Heart right ventricle (tissue), 16 donors: Measurements from ENCODE around the gene CLDN20. TPM values are rescaled to one million over a fixed set of nuclear protein-coding genes. Genes with fewer than 3 reads are reported as not detected.
"Not testable (repeated sequence)": the region's sequence is repeated elsewhere in the genome, so short reads cannot be mapped to it uniquely, and the experiment has no call there.

Experiments used
- ATAC-seq, 8 donors: fragments of 200-7000 bp; cut with Tn5 transposase; one replicate each; pipeline ENCODE4 v1.9.1; 2020; ENCODE audit warnings: mild to moderate bottlenecking in 8 of 8, moderate library complexity in 8 of 8, moderate number of reproducible peaks in 1 of 8
- DNase-seq, 2 donors: peaks; one replicate each; pipeline ENCODE4 v3.0.0-alpha.2; 2020
- H3K27ac ChIP-seq, 10 donors: fragments of 200-600 bp; sonication (generic) in 2 of 10; one replicate each; pipeline versions ENCODE4 v1.5.0 to v1.8.0; 2020 to 2022; ENCODE audit warnings: mild to moderate bottlenecking in 3 of 10
- H3K27me3 ChIP-seq, 7 donors: fragments of 200-600 bp; one replicate each; pipeline ENCODE4 v1.8.0; 2021 to 2022; ENCODE audit warnings: mild to moderate bottlenecking in 2 of 7
- H3K36me3 ChIP-seq, 9 donors: fragments of 200-600 bp; sonication (generic) in 1 of 9; one replicate each; pipeline versions ENCODE4 v1.5.0 to v1.8.0; 2020 to 2022; ENCODE audit warnings: mild to moderate bottlenecking in 2 of 9
- H3K4me1 ChIP-seq, 9 donors: fragments of 200-600 bp; sonication (generic) in 1 of 9; one replicate each; pipeline versions ENCODE4 v1.5.0 to v1.8.0; 2020 to 2022; ENCODE audit warnings: mild to moderate bottlenecking in 4 of 9
- H3K4me3 ChIP-seq, 10 donors: fragments of 200-600 bp; sonication (generic) in 2 of 10; one replicate each; pipeline versions ENCODE4 v1.5.0 to v1.8.0; 2020 to 2022; ENCODE audit warnings: mild to moderate bottlenecking in 7 of 10, moderate library complexity in 2 of 10
- H3K9me3 ChIP-seq, 11 donors: fragments of 200-600 bp in 10 of 11; sonication (generic) in 2 of 11; one replicate each; pipeline versions ENCODE4 v1.5.0 to v1.8.0; 2013 to 2022; ENCODE audit warnings: mild to moderate bottlenecking in 2 of 11, control low read depth in 1 of 11, moderate library complexity in 1 of 11
- CTCF ChIP-seq, 9 donors: fragments of 200-600 bp; sonication (generic) in 2 of 9; IDR thresholded peaks; one replicate each; pipeline versions ENCODE4 v1.5.0 to v1.8.0; 2021 to 2022; ENCODE audit warnings: antibody characterized with exemption in 9 of 9, mild to moderate bottlenecking in 5 of 9, moderate library complexity in 1 of 9
- WGBS, 2 donors: extraction: QIAGEN DNeasy Blood & Tissue Kit; methylation state at CpG; one replicate each; pipeline ENCODE4 v1.1.7; 2013; ENCODE audit warnings: inconsistent platforms in 1 of 2; 5-methylcytosine and 5-hydroxymethylcytosine counted together
- intact Hi-C, 10 donors: fragments of 100-400 bp; cut with DNase I; formaldehyde crosslinking; loops; one replicate each; pipeline versions ENCODE4 v1.11.1 to v1.14.2; 2022
- long read RNA-seq, 3 donors: library from polyadenylated mRNA; unstranded; transcript quantifications; one replicate each; pipeline ENCODE4 v2.0.0, GENCODE V29; 2020 to 2021
- polyA plus RNA-seq, 2 donors: library from polyadenylated mRNA; stranded (reverse); fragments of 200-250 nt; gene quantifications; one replicate each; pipeline ENCODE4 v1.2.3, GENCODE V29; 2013
- total RNA-seq, 10 donors: library from RNA; stranded (reverse); fragmentation: NEBNext Ultra II Directional in 3 of 10; extraction: Animal tissue kit (Norgen Biotek cat#: 25700) in 3 of 10; gene quantifications; one replicate each; pipeline versions ENCODE4 v1.2.1 to v1.2.4, GENCODE V29; 2021 to 2023
- donor health status: Arrhythmogenic right ventricular cardiomyopathy.
- donor health status: ischemic (EF 13 %, LVEDD 7.1; RV severe dilation, severe dysfunction).
- donor health status: healthy with polysubstance abuse.
- donor health status: DM: no; HTN: yes; CAD: no.
- donor health status: DM: no; HTN: no; CAD: no.
- donor health status: ischemic (EF 25% LVEDD 6.9; RV normal size, moderate dysfunction).
- donor health status: ischemic (EF 25% LVEDD 5.7; RV mildly dilated, moderate dysfunction).
- donor health status: healthy.
- donor health status: DM: yes; HTN: yes; CAD: no.
- donor health status: Ischemic cardiomyopathy.
- donor health status: ischemic (EF 35%, LVEDD 5.7; RV mildly dilated, moderate dysfunction).
- donor health status: nonischemic (EF 11% LVEDD 7.7; RV severe dilation, severe dysfunction).
- donor health status: DM: yes; HTN: yes; CAD: no.
- donor health status: PGD.
- donor health status: ischemic (EF 29% LVEDD 5.4; RV normal size, mild dysfunction).
- donor health status: nonischemic (EF 23%, LVEDD 6.1; RV moderate dilation, normal function).

CLDN20 gene
- total RNA-seq (not detected), polyA plus RNA-seq (not detected)
- long read RNA-seq, donor 1, partial matches to known transcripts, result 0 of 1 reads
- long read RNA-seq, donor 1, other reads (novel, unspliced or antisense), result 1 of 1 reads
- long read RNA-seq, donor 2, result 0 reads
- long read RNA-seq, donor 3, result 0 reads

- Histone ChIP-seq H3K4me1 (peaks cover 0 to 41% (median 11%) of the 10 kb centered on the region in 9 donors), H3K9me3 (no peaks in the 10 kb centered on the region), H3K27ac (no peak within 1 kb of the TSS), H3K4me3 (no peak within 1 kb of the TSS), H3K36me3 (peaks cover 0 to 42% (median 8%) of the 10 kb centered on the region in 9 donors), H3K27me3 (no peaks in the 10 kb centered on the region)
- WGBS, 2 donors, result 59 to 68% methylated on average over 10 of the region's 10 CpGs
- no peak for DNase-seq
- ATAC-seq, result peak in 3 of 8 donors; percentile 47 to 70 (median 53)
- intact Hi-C loops, result no loop called here
- TF ChIP-seq CTCF (IDR thresholded peaks at IDR 0.05), result no peak
Measured at GRCh38 chr6:155263373-155264063, at the start of gene CLDN20. TSS of gene CLDN20 (plus strand) at chr6:155264013. CDS start at chr6:155275720, 11,707 bp downstream.

- Histone ChIP-seq H3K4me1 (peaks cover 0 to 10% (median 0%) of the 10 kb centered on the region in 9 donors), H3K27ac (no peak overlapping the region), H3K9me3 (peaks cover 0 to 4% (median 0%) of the 10 kb centered on the region in 11 donors), H3K36me3 (peaks cover 0 to 12% (median 0%) of the 10 kb centered on the region in 9 donors), H3K27me3 (no peaks in the 10 kb centered on the region), H3K4me3 (no peak overlapping the region)
- TF ChIP-seq CTCF (IDR thresholded peaks at IDR 0.05), result no peak
- 86 to 94% methylated on average over 4 of the region's 4 CpGs for WGBS, 2 donors
- ATAC-seq, result no peak
- intact Hi-C loops, result no loop called here
- DNase-seq, result no peak
Measured at GRCh38 chr6:155215906-155216305, 47.9 kb upstream of the CLDN20 start.

- H3K9me3 ChIP-seq, result peaks cover 0 to 4% (median 0%) of the 10 kb centered on the region in 11 donors
- H3K27ac ChIP-seq, result no peak overlapping the region
- DNase-seq (no peak), ATAC-seq (no peak)
- H3K27me3 ChIP-seq, result no peaks in the 10 kb centered on the region
- 65 to 69% methylated on average over 11 of the region's 11 CpGs for WGBS, 2 donors
- no peak for TF ChIP-seq CTCF (IDR thresholded peaks at IDR 0.05)
- intact Hi-C loops, result no loop called here
- H3K36me3 ChIP-seq, result peaks cover 0 to 7% (median 0%) of the 10 kb centered on the region in 9 donors
- no peak overlapping the region for H3K4me3 ChIP-seq
- H3K4me1 ChIP-seq, result peaks cover 0 to 10% (median 0%) of the 10 kb centered on the region in 9 donors
Measured at GRCh38 chr6:155216312-155217046, 47.3 kb upstream of the CLDN20 start.

- DNase-seq, ATAC-seq, H3K27ac ChIP-seq: not testable (repeated sequence)
Measured at GRCh38 chr6:155218711-155219110, 45.1 kb upstream of the CLDN20 start.

More at GRCh38 chr6:155218711-155219110, 45.1 kb upstream of the CLDN20 start:
- H3K27me3 ChIP-seq, H3K36me3 ChIP-seq, intact Hi-C loops, H3K4me1 ChIP-seq, H3K4me3 ChIP-seq, H3K9me3 ChIP-seq: not testable (repeated sequence)
- 93 to 94% methylated on average over 12 to 20 of the region's 20 CpGs for WGBS, 2 donors
